ENCODE data around the gene OR8D1.
A peak's percentile ranks its signal among the peaks of the same experiment; 100 is the strongest.
"Not testable (repeated sequence)": the region's sequence is repeated elsewhere in the genome, so short reads cannot be mapped to it uniquely, and the experiment has no call there.

Gene OR8D1

GRCh38 chr11:124285610-124286344 lies 28.0 kb downstream of the OR8D1 start:
- peak; percentile 74 for DNase-seq

- no peak for DNase-seq
Measured at GRCh38 chr11:124278261-124278660, 35.5 kb downstream of the OR8D1 start.

DNA sequence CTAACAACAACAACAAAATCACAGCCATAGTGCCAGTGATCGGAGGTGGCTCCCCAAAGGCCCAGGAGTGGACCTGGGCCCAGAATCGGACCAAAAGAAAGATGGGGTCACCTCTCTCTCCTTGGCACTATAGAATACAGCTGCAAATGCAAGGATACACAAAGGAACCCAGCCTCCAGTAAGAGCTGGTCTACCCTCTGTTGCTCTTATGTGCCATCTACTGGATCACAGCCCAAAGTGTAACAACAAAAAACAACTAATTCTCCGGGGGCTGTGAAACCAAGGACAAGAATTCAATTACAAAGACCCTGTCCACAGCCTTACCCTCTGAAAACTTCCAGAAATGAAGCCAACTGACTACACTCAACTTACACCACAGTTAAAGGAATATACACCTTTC lies 35.9 kb downstream of the OR8D1 start:
- DNase-seq, result no peak

- no peak for DNase-seq
Measured at GRCh38 chr11:124277207-124277606, 36.5 kb downstream of the OR8D1 start.

DNA sequence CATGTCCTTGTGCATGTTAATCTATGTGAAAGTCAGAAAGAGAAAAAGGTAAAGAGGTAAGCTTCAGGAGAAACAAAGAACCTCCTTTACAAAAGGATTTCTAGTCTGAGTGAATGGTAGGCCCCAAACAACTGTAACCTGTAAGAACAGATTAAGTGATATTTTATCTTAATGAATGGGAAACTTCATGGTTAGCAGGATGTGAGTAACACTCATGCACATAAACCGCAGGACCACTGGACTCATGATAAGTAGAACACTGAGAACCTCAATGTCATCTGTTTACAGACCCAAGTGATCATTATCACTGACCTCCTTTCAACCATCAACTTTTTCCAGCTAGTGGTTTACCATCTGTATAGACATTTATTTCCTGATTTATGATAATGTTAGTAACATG lies 37.7 kb downstream of the OR8D1 start:
- DNase-seq, result peak; percentile 16

GRCh38 chr11:124274000-124274399 lies 39.7 kb downstream of the OR8D1 start:
- DNase-seq, result no peak

DNA sequence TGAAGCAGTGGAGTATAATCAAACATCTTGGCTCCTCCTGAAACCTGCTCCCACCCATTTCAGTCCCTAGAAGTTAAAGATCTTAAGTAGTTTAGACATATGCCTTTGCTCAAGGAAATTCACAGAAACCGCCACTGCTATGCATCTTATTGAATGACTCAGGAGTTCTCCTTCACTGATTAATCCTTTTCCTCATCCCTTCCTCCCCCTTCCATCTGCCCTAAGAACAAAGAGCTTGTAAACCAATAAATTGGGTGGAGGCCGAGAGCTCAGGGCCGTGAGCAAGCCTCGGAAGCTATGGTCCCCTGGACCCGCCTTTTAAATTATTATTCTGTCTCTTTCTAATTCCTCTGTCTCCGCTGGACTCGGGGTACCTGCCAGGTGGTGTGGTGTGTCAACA lies 42.9 kb downstream of the OR8D1 start:
- DNase-seq, result peak; percentile 23

GRCh38 chr11:124265041-124265440 lies 48.7 kb downstream of the OR8D1 start:
- not testable (repeated sequence) for DNase-seq

GRCh38 chr11:124256076-124256475 lies 57.7 kb downstream of the OR8D1 start, which contains the start of gene OR8G5:
Gene OR8G5 (plus strand): TSS chr11:124256376. CDS start chr11:124264932, 8,556 bp downstream.
- DNase-seq, result no peak

Measured in fibroblast of skin of abdomen (primary cell).